H1 (cell line): ENCODE data around the gene EGR4. TPM values are rescaled to one million over a fixed set of nuclear protein-coding genes. Genes with fewer than 3 reads are reported as not detected.
A peak's percentile ranks its signal among the peaks of the same experiment; 100 is the strongest.

ENCODE experiments used
- CTCF ChIA-PET: fragments of 300-600 bp; sonication (Branson Sonifier 250); formaldehyde crosslinking; loops from one replicate; lab custom pipeline; 2021; ENCODE audit not compliant: partially characterized antibody; lab: Charles Lee
- POLR2A ChIA-PET: fragments of 300-600 bp; sonication (Branson Sonifier 250); formaldehyde crosslinking; loops from one replicate; lab custom pipeline; 2021; ENCODE audit warnings: inconsistent platforms; ENCODE audit not compliant: partially characterized antibody; lab: Charles Lee
- DNase-seq, 2 experiments: peaks; one replicate each; pipeline versions ENCODE4 v3.0.0 to v3.0.0-alpha.2; 2010 to 2022; ENCODE audit warnings: low spot score in 2 of 2, low read depth in 1 of 2, mixed read lengths in 1 of 2
- FAIRE-seq: peaks from 2 replicates; lab custom pipeline; 2011; peaks lifted over from hg19 to GRCh38; lab: Jason Lieb, UNC
- H2AFZ ChIP-seq: 2 replicates; pipeline ENCODE4 v1.8.1; 2012; ENCODE audit warnings: low read length, inconsistent platforms
- H2AK5ac ChIP-seq: 2 replicates; pipeline ENCODE4 v1.6.1; 2013; ENCODE audit warnings: low read depth, low read length
- H2BK120ac ChIP-seq: replicated peaks from 2 replicates; pipeline ENCODE3; 2013; ENCODE audit warnings: low read depth, low read length, inconsistent platforms
- H2BK12ac ChIP-seq: 2 replicates; pipeline ENCODE4 v1.6.1; 2013; ENCODE audit warnings: low read depth, low read length
- H2BK15ac ChIP-seq: 2 replicates; pipeline ENCODE4 v1.6.1; 2013; ENCODE audit warnings: low read length
- H2BK20ac ChIP-seq: 2 replicates; pipeline ENCODE4 v1.6.1; 2013; ENCODE audit warnings: low read length
- H2BK5ac ChIP-seq: 2 replicates; pipeline ENCODE4 v1.6.1; 2013; ENCODE audit warnings: low read depth, low read length
- H3K14ac ChIP-seq: 2 replicates; pipeline ENCODE4 v1.6.1; 2013; ENCODE audit warnings: inconsistent platforms; ENCODE audit not compliant: insufficient read length
- H3K18ac ChIP-seq: 2 replicates; pipeline ENCODE4 v1.6.1; 2013; ENCODE audit warnings: low read length; ENCODE audit errors: extremely low read depth
- H3K23ac ChIP-seq: 2 replicates; pipeline ENCODE4 v1.6.1; 2013; ENCODE audit warnings: inconsistent platforms; ENCODE audit not compliant: insufficient read length
- H3K23me2 ChIP-seq: 2 replicates; pipeline ENCODE4 v1.6.1; 2013; ENCODE audit warnings: low read depth, low read length
- H3K27ac ChIP-seq: 2 replicates; pipeline ENCODE4 v1.6.1; 2011; ENCODE audit warnings: low read depth, low read length, inconsistent platforms
- H3K27me3 ChIP-seq, 4 experiments: replicated peaks in 1 of 4; 1 replicate in 1 of 4; 2 replicates in 3 of 4; pipeline versions ENCODE4 v1.6.1 to v1.8.1; 2011 to 2013; ENCODE audit warnings: low read length in 3 of 4, mild to moderate bottlenecking in 3 of 4, inconsistent platforms in 2 of 4, mixed read lengths in 2 of 4, moderate library complexity in 1 of 4; ENCODE audit not compliant: control insufficient read depth in 3 of 4, insufficient read depth in 3 of 4; ENCODE audit errors: extremely low read depth in 1 of 4
- H3K36me3 ChIP-seq, 4 experiments: 2 replicates each; pipeline versions ENCODE4 v1.6.1 to v1.8.1; 2011 to 2013; ENCODE audit warnings: mild to moderate bottlenecking in 4 of 4, low read length in 3 of 4, moderate library complexity in 2 of 4, control low read depth in 1 of 4, inconsistent platforms in 1 of 4; ENCODE audit not compliant: insufficient read depth in 4 of 4, control insufficient read depth in 2 of 4
- H3K4ac ChIP-seq: replicated peaks from 2 replicates; pipeline ENCODE3; 2013; ENCODE audit warnings: low read length, low read depth, mixed read lengths, inconsistent platforms; ENCODE audit not compliant: insufficient read length
- H3K4me1 ChIP-seq, 4 experiments: replicated peaks in 1 of 4; 1 replicate in 1 of 4; 2 replicates in 3 of 4; pipeline versions ENCODE4 v1.6.1 to v1.8.1; 2011 to 2013; ENCODE audit warnings: low read length in 3 of 4, inconsistent platforms in 2 of 4, mixed read lengths in 1 of 4; ENCODE audit not compliant: insufficient read depth in 4 of 4, control insufficient read depth in 3 of 4
- H3K4me2 ChIP-seq, 2 experiments: 2 replicates each; pipeline versions ENCODE4 v1.6.1 to v1.8.1; 2011 to 2013; ENCODE audit warnings: low read depth in 2 of 2, low read length in 2 of 2, control low read depth in 1 of 2, inconsistent platforms in 1 of 2, mild to moderate bottlenecking in 1 of 2; ENCODE audit not compliant: insufficient read depth in 1 of 2
- H3K4me3 ChIP-seq, 4 experiments: fragments of 200-600, 300-600 bp in 1 of 4; sonication (generic), shearing (Covaris generic), sonication (Bioruptor Twin) in 1 of 4; 2 replicates each; pipeline versions ENCODE4 v1.5.1 to v1.8.1; 2011 to 2016; ENCODE audit warnings: low read length in 4 of 4, low read depth in 3 of 4, control low read depth in 2 of 4, inconsistent platforms in 2 of 4, mild to moderate bottlenecking in 2 of 4, mixed read lengths in 1 of 4, moderate library complexity in 1 of 4; ENCODE audit not compliant: insufficient read depth in 2 of 4; ENCODE audit errors: extremely low read depth in 1 of 4
- H3K56ac ChIP-seq: replicated peaks from 2 replicates; pipeline ENCODE3; 2013; ENCODE audit warnings: low read depth, mild to moderate bottlenecking, mixed read lengths, low read length, inconsistent platforms; ENCODE audit not compliant: insufficient read length
- H3K79me1 ChIP-seq: 2 replicates; pipeline ENCODE4 v1.6.1; 2013; ENCODE audit warnings: low read depth, low read length, control low read depth
- H3K79me2 ChIP-seq, 2 experiments: 2 replicates each; pipeline versions ENCODE4 v1.6.1 to v1.8.1; 2012 to 2013; ENCODE audit warnings: low read length in 2 of 2, mild to moderate bottlenecking in 2 of 2, inconsistent platforms in 1 of 2; ENCODE audit not compliant: insufficient read depth in 2 of 2, control insufficient read depth in 1 of 2
- H3K9ac ChIP-seq, 4 experiments: replicated peaks in 1 of 4; 1 replicate in 1 of 4; 2 replicates in 3 of 4; pipeline versions ENCODE4 v1.6.1 to v1.8.1; 2011 to 2013; ENCODE audit warnings: low read depth in 3 of 4, low read length in 3 of 4, control low read depth in 2 of 4, mild to moderate bottlenecking in 2 of 4, moderate library complexity in 2 of 4, inconsistent platforms in 1 of 4; ENCODE audit errors: extremely low read depth in 1 of 4
- H3K9me3 ChIP-seq, 2 experiments: 2 replicates each; pipeline versions ENCODE4 v1.6.1 to v1.8.1; 2012 to 2013; ENCODE audit warnings: mild to moderate bottlenecking in 2 of 2, moderate library complexity in 2 of 2, control low read depth in 1 of 2, inconsistent platforms in 1 of 2, low read depth in 1 of 2, low read length in 1 of 2, mixed read lengths in 1 of 2; ENCODE audit not compliant: insufficient read depth in 2 of 2
- H4K20me1 ChIP-seq, 2 experiments: replicated peaks in 1 of 2; 2 replicates each; pipeline versions ENCODE3 to v1.8.1; 2011 to 2013; ENCODE audit warnings: inconsistent platforms in 2 of 2, low read length in 2 of 2, mild to moderate bottlenecking in 1 of 2; ENCODE audit not compliant: insufficient read depth in 2 of 2, control insufficient read depth in 1 of 2
- H4K5ac ChIP-seq: 2 replicates; pipeline ENCODE4 v1.6.1; 2013; ENCODE audit warnings: low read length, low read depth, mixed read lengths, inconsistent platforms; ENCODE audit not compliant: insufficient read length
- H4K8ac ChIP-seq: 2 replicates; pipeline ENCODE4 v1.8.0; 2013; ENCODE audit warnings: mild to moderate bottlenecking, moderate library complexity, low read length, inconsistent platforms; ENCODE audit not compliant: insufficient read depth; ENCODE audit errors: extremely low read depth
- H4K91ac ChIP-seq: replicated peaks from 2 replicates; pipeline ENCODE3; 2013; ENCODE audit warnings: low read length, mixed read lengths, inconsistent platforms; ENCODE audit not compliant: insufficient read length
- EZH2 ChIP-seq: fragments of 200-600 bp; sonication (generic); IDR thresholded peaks from 2 replicates; pipeline ENCODE4 v1.7.1; 2012; ENCODE audit warnings: low read depth, mild to moderate bottlenecking, moderate library complexity, low read length, inconsistent platforms; ENCODE audit not compliant: severe bottlenecking
- HDAC6 ChIP-seq: IDR thresholded peaks from one replicate; pipeline ENCODE4 v1.7.1; 2012; ENCODE audit warnings: low read depth, mild to moderate bottlenecking, inconsistent platforms, low read length, moderate library complexity
- KDM5A ChIP-seq: fragments of 200-600 bp; IDR thresholded peaks from 2 replicates; pipeline ENCODE4 v1.7.1; 2012; ENCODE audit warnings: mild to moderate bottlenecking, low read length, inconsistent platforms, mixed read lengths
- NRF1 ChIP-seq: IDR thresholded peaks from 2 replicates; pipeline ENCODE4 v1.6.1; 2011; ENCODE audit warnings: mild to moderate bottlenecking, low read depth, low read length, improper control_type of control experiment
- RAD21 ChIP-seq, 2 experiments: IDR thresholded peaks in 1 of 2; conservative IDR thresholded peaks in 1 of 2; 2 replicates each; pipeline ENCODE4 v1.6.1; 2011; ENCODE audit warnings: low read depth in 2 of 2, low read length in 2 of 2, improper control_type of control experiment in 1 of 2, inconsistent platforms in 1 of 2, mild to moderate bottlenecking in 1 of 2, moderate library complexity in 1 of 2
- RBBP5 ChIP-seq: IDR thresholded peaks from 2 replicates; pipeline ENCODE4 v1.7.1; 2012; ENCODE audit warnings: low read depth, mild to moderate bottlenecking, inconsistent platforms, low read length, moderate library complexity, borderline replicate concordance
- SUZ12 ChIP-seq: fragments of 200-600 bp; sonication (generic); IDR thresholded peaks from 2 replicates; pipeline ENCODE4 v1.6.1; 2012; ENCODE audit warnings: mild to moderate bottlenecking, inconsistent platforms, low read length, moderate library complexity, mixed read lengths
- TAF1 ChIP-seq: IDR thresholded peaks from 2 replicates; pipeline ENCODE4 v1.6.1; 2011; ENCODE audit warnings: mild to moderate bottlenecking, low read depth, low read length
- TAF7 ChIP-seq: optimal IDR thresholded peaks from 2 replicates; pipeline ENCODE3; 2011; ENCODE audit warnings: low read depth, mild to moderate bottlenecking, inconsistent platforms, low read length, moderate library complexity, borderline replicate concordance
- TBP ChIP-seq: IDR thresholded peaks from 2 replicates; pipeline ENCODE4 v1.6.1; 2011; ENCODE audit warnings: low read depth, low read length, improper control_type of control experiment
- WGBS, 2 experiments: shearing (Covaris generic) in 1 of 2; methylation state at CpG; one replicate each; pipeline versions ENCODE4 v1.1.6 to v1.1.7; 2013 to 2015; ENCODE audit warnings: low lambda C conversion rate in 2 of 2, mixed read lengths in 2 of 2, inconsistent platforms in 1 of 2, low coverage in 1 of 2, missing lambda C conversion rate in 1 of 2; ENCODE audit not compliant: insufficient replicate concordance in 2 of 2, insufficient coverage in 1 of 2, insufficient read length in 1 of 2; ENCODE audit errors: extremely low coverage in 1 of 2, missing lambda C conversion rate in 1 of 2; 5-methylcytosine and 5-hydroxymethylcytosine counted together
- polyA plus RNA-seq, 7 experiments: library from polyadenylated mRNA; depleted of rRNA in 3 of 7; stranded (reverse) in 5 of 7; unstranded in 2 of 7; fragments of >200 nt in 5 of 7; fragments of 200-250 nt in 2 of 7; gene quantifications; 1 replicate in 5 of 7; 2 replicates in 1 of 7; 4 replicates in 1 of 7; pipeline versions ENCODE4 v1.2.1 to v1.2.3, GENCODE V29; 2011 to 2013; ENCODE audit warnings: missing spikeins in 2 of 7, mixed read lengths in 2 of 7
- total RNA-seq: library from RNA; stranded (reverse); fragmentation: NEBNext Ultra II Directional; extraction: Animal tissue kit (Norgen Biotek cat#: 25700); gene quantifications from 2 replicates; pipeline ENCODE4 v1.2.1, GENCODE V29; 2021

Gene EGR4
- total and polyA plus RNA-seq, 2 of the 8 experiments (the other 6 are each of a cell fraction or from before 2014, with no cell fraction given), result 0.20 TPM; not detected in 1

GRCh38 chr2:73284296-73285158, 8.8 kb downstream of the EGR4 start, which contains the start of gene FBXO41:
TSS of gene FBXO41 (minus strand) at chr2:73284478. CDS start at chr2:73269630, 14,848 bp downstream.
- H3K79me2 ChIP-seq, result peaks cover 0 to 27% of the 10 kb centered on the region in 2 experiments; a peak in 3 of 4 replicates
- H2BK12ac ChIP-seq, result peak within 1 kb of the TSS; percentile 97
- H4K20me1 ChIP-seq, result peaks cover 2 to 18% of the 10 kb centered on the region in 2 experiments
- H3K14ac ChIP-seq, result no peak within 1 kb of the TSS
- peak within 1 kb of the TSS; percentile 61; the same call in 1 of the 2 replicates for H2BK20ac ChIP-seq
- peak within 1 kb of the TSS; percentile 58 to 74 (median 72) for H3K9ac ChIP-seq
- 0 out of 2 replicates have a peak within 1 kb of the TSS, but pooled peaks have one; percentile 4 for H2AFZ ChIP-seq
- peak within 1 kb of the TSS; percentile 94 for H2BK5ac ChIP-seq
- peak within 1 kb of the TSS; percentile 22 for H3K56ac ChIP-seq
- H4K8ac ChIP-seq, result peak within 1 kb of the TSS; percentile 90
- H3K79me1 ChIP-seq, result peaks cover 12% of the 10 kb centered on the region
- DNase-seq (peak; percentile 62 to 87), FAIRE-seq (no peak)
- H2AK5ac ChIP-seq, result peak within 1 kb of the TSS; percentile 95; the same call in 1 of the 2 replicates
- peaks cover 17% of the 10 kb centered on the region for H3K23me2 ChIP-seq
- peak within 1 kb of the TSS; percentile 49; the same call in 1 of the 2 replicates for H3K27ac ChIP-seq
- H3K4me3 ChIP-seq, result peak within 1 kb of the TSS; percentile 68 to 92 (median 76)
- peaks cover 0 to 7% (median 0%) of the 10 kb centered on the region in 4 experiments; a peak in 1 of 8 replicates for H3K36me3 ChIP-seq
- H2BK15ac ChIP-seq, result peak within 1 kb of the TSS; percentile 25; the same call in 1 of the 2 replicates
- WGBS, 2 experiments, result 2% methylated on average over 38 of the region's 69 CpGs; no CpG with 5 or more reads in 1 of the 2 experiments
- peak within 1 kb of the TSS; percentile 91 to 95 for H3K4me2 ChIP-seq
- peak within 1 kb of the TSS; percentile 81 for H3K4ac ChIP-seq
- ChIA-PET POLR2A (interaction anchor here (0.8 to 1.4 kb wide), 9 partner anchors 8 to 72 kb away, joined by 3 to 7 read pairs (median 4); partner anchors contain the start of gene CCT7), CTCF (interaction anchor here (1.2 to 2.4 kb wide), 5 partner anchors 13 to 48 kb away, joined by 3 to 9 read pairs (median 7); no protein-coding TSS in a partner anchor)
- peaks cover 5 to 17% (median 10%) of the 10 kb centered on the region in 4 experiments for H3K4me1 ChIP-seq
- H3K23ac ChIP-seq, result no peak within 1 kb of the TSS
- peaks cover 0 to 20% (median 13%) of the 10 kb centered on the region in 4 experiments; a peak in 6 of 7 replicates for H3K27me3 ChIP-seq
- peak within 1 kb of the TSS; percentile 75 for H4K91ac ChIP-seq
- H3K9me3 ChIP-seq, result no peaks in the 10 kb centered on the region
- H4K5ac ChIP-seq, result peak within 1 kb of the TSS; percentile 68
- H3K18ac ChIP-seq, result peak within 1 kb of the TSS; percentile 95
- H2BK120ac ChIP-seq, result peak within 1 kb of the TSS; percentile 28
- TF ChIP-seq NRF1, result no peak
- no peak for TF ChIP-seq KDM5A
- TF ChIP-seq TBP, result no peak
- TF ChIP-seq SUZ12, result no peak
- TF ChIP-seq RAD21 (IDR thresholded peaks at IDR 0.05 in 1 of 2, conservative IDR thresholded peaks at IDR 0.05 in 1 of 2; ENCODE audit: low read depth in 2 of 2, low read length in 2 of 2), result no peak
- no peak for TF ChIP-seq TAF7
- no peak for TF ChIP-seq HDAC6
- TF ChIP-seq EZH2, result no peak
- TF ChIP-seq TAF1, result peak; percentile 63
- TF ChIP-seq RBBP5, result 0 out of 2 replicates have a peak, but pooled peaks have one; percentile 24
